ENCODE results near the gene CHTF18.
A peak's percentile ranks its signal among the peaks of the same experiment; 100 is the strongest.

The CHTF18 gene

DNA sequence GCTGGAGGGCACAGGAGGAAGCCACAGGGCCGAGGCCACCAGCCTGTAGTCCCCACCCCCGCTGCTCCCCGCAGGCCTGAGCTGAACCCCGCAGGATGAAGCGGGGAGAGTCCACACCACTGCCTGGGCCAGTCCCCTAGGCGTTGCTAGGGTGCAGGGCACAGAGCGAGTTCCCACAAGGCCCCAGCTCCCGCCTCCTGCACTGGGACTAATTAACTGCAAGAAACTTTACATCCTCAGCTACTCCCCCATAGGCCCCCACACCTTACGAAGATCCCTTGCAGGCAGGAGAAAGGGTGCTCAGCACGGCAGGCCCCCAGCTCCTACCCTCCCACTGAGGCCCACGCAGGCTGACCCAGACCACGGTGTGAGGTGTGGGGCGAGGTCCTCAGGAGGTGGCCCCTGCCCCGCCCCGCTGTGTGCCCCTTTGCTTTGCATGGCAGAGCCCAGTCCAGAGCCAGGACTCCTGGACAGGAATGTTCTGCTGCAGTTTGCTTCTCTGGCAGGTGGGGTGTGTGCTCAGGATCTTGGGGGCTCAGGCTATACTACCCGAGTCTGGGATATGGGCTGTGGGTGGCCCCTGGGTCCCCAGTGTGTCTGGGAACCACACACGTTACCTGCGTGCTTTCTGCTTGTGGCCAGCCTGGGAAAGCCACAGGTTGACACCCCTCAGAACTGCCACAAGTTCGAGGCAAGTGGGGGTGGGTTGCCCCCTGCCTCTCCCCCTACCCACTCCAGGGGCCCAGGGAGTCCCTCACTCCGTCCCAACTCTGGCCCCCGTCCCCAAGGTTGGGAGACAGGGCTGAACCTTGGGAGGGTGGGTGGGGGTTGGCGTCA, 10.9 kb downstream of the CHTF18 start:
- Mint-ChIP-seq H3K36me3 (ENCODE audit: low read depth) (peaks cover 30% of the 10 kb centered on the region), H3K4me3 (no peak overlapping the region), H3K4me1 (ENCODE audit: low read depth) (no peaks in the 10 kb centered on the region), H3K9me3 (no peaks in the 10 kb centered on the region), H3K27ac (no peak overlapping the region), H3K27me3 (peaks cover 14% of the 10 kb centered on the region)
- no peak for DNase-seq

GRCh38 chr16:799948-800833, 11.8 kb downstream of the CHTF18 start, which contains the start of gene GNG13:
GNG13 (minus strand) TSS chr16:800734; CDS start chr16:799077, 1,657 bp downstream.
- no peak for DNase-seq
- Mint-ChIP-seq H3K9me3 (no peaks in the 10 kb centered on the region), H3K27me3 (peaks cover 14% of the 10 kb centered on the region), H3K36me3 (ENCODE audit: low read depth) (peaks cover 32% of the 10 kb centered on the region), H3K27ac (no peak within 1 kb of the TSS), H3K4me1 (ENCODE audit: low read depth) (no peaks in the 10 kb centered on the region), H3K4me3 (no peak within 1 kb of the TSS)

GRCh38 chr16:800834-801511, 12.6 kb downstream of the CHTF18 start:
- no peak for DNase-seq
- Mint-ChIP-seq H3K4me1 (ENCODE audit: low read depth) (peaks cover 2% of the 10 kb centered on the region), H3K4me3 (no peak overlapping the region), H3K27ac (no peak overlapping the region), H3K9me3 (no peaks in the 10 kb centered on the region), H3K36me3 (ENCODE audit: low read depth) (peaks cover 29% of the 10 kb centered on the region), H3K27me3 (peaks cover 14% of the 10 kb centered on the region)

DNA sequence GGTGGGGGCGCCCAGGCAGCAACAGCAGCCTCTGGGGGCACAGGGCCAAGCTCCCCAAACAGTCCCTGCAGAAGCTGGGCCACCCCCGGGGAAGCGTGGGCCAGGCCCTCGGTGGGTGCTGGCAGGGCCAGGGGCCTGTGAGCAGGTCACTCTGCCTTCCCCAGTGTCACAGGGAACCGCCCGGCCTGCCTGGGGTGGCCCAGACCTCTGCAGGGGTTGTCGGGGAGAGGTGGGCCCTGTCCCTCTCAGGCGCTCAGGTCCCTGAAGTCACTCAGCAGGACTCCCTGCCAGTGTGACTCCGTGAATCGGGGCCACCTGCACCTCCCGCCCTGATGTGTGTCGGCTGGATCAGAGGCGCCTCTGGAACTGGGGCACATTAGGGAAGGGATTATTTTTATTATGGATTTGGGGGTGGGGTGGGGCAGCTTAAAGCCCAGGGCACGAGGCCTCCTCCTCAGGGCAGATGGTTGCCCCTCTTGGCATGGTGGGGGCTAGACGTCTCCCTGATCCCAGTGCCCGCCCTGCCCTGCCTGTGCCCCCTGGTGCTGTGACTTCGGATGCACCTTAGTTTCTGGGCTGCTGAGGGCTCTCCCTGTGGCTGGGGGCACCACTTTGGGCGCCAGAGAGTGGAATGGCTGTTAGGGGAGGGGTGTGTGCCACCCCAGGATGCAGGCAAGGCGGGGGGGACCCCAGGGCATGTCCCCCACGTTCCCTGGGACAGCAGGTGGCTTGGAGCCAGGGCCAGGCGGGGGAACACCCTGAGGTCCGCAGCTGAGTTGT, 13.4 kb downstream of the CHTF18 start:
- no peak for DNase-seq
- Mint-ChIP-seq H3K4me3 (no peak overlapping the region), H3K27me3 (peaks cover 14% of the 10 kb centered on the region), H3K9me3 (no peaks in the 10 kb centered on the region), H3K27ac (no peak overlapping the region), H3K36me3 (ENCODE audit: low read depth) (peaks cover 25% of the 10 kb centered on the region), H3K4me1 (ENCODE audit: low read depth) (peaks cover 3% of the 10 kb centered on the region)

DNA sequence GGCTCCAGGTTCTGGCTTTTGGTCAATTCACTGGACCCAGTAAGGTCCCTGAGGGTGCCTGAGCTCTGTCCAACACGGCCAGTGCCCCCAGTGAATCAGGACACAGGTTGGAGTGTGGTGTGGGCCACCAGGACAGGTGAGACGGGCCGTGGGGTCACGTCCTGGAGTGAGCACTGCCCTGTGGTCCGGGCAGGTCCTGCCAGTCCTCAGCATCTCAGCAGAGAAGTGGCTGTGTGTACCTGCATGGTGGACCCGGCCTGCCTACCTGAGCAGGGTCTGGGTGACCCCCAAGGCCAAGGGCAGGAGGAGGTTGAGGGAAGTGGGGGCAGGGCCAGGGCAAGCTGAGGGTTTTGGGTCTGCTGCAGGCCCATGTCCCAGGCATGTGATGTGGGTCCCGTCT, 14.0 kb downstream of the CHTF18 start:
- Mint-ChIP-seq H3K36me3 (ENCODE audit: low read depth) (peaks cover 18% of the 10 kb centered on the region), H3K27ac (no peak overlapping the region), H3K4me3 (no peak overlapping the region), H3K27me3 (peaks cover 14% of the 10 kb centered on the region), H3K9me3 (no peaks in the 10 kb centered on the region), H3K4me1 (ENCODE audit: low read depth) (peaks cover 3% of the 10 kb centered on the region)
- DNase-seq: no peak

DNA sequence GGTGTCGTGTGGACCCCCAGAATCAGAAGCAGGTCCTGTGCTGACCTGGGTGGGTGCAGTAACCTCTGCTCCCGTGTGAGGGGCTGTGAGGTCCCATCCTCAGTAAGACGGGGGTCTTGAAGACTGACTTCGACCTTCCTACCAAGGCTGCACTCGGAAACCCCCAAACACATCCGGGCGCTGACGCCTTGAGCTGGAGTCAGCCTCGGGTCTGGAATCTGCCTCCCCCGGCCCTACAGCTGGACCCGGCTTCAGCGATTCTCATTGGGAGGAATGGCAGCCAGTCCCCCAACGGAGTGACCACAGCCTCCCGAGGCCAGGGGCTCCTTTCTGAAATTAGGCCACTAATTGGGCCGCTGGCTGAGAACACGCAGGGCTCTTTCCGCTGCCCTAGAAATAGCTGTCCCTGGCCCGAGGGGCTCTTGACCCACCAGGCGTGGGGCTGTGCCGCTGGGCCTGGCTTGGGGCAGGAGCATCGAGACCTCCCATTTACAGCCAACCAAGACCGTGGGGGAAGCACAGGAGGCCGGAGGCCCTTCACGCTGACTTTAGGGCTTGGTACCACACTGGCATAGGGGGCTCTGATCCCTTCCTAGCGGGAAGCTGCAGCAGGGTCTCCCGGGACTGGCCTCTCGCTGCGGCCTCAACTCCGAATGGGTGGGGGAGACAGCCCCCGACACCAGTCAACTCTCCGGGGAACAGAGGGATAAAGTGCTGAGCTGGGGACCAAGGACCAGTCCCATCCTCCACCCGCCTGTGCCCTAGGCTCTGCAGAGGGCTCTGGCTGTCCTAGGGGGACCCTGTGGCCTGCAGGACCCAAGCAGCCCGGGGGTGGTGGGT, 14.7 kb downstream of the CHTF18 start:
- Mint-ChIP-seq H3K27ac (no peak overlapping the region), H3K4me1 (ENCODE audit: low read depth) (peaks cover 8% of the 10 kb centered on the region), H3K27me3 (peaks cover 14% of the 10 kb centered on the region), H3K36me3 (ENCODE audit: low read depth) (peaks cover 16% of the 10 kb centered on the region), H3K9me3 (no peaks in the 10 kb centered on the region), H3K4me3 (no peak overlapping the region)
- DNase-seq: no peak

DNA sequence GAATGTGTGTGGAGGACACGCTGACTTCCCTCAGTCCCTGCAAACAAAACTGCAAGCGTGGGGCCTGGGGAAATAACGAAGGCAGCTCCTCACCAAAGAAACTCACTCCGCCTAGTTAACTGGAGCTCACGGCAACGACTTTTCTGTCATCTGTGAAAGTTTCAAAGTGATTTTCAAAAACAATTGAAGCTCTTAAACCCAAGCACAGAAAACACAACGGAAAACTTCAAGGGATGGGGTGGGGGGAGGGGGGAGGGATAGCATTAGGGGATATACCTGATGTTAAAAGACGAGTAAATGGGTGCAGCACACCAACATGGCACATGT, 15.3 kb downstream of the CHTF18 start:
- DNase-seq: no peak
- peaks cover 14% of the 10 kb centered on the region for H3K27me3 Mint-ChIP-seq
- no peak overlapping the region for H3K4me3 Mint-ChIP-seq
- H3K9me3 Mint-ChIP-seq: no peaks in the 10 kb centered on the region
- H3K27ac Mint-ChIP-seq: no peak overlapping the region
- peaks cover 15% of the 10 kb centered on the region for H3K36me3 Mint-ChIP-seq (ENCODE audit: low read depth)
- H3K4me1 Mint-ChIP-seq (ENCODE audit: low read depth): peaks cover 13% of the 10 kb centered on the region

GRCh38 chr16:804193-805048, 16.0 kb downstream of the CHTF18 start:
- peaks cover 14% of the 10 kb centered on the region for H3K27me3 Mint-ChIP-seq
- DNase-seq: no peak
- no peaks in the 10 kb centered on the region for H3K9me3 Mint-ChIP-seq
- peaks cover 16% of the 10 kb centered on the region for H3K4me1 Mint-ChIP-seq (ENCODE audit: low read depth)
- H3K4me3 Mint-ChIP-seq: no peak overlapping the region
- peak overlapping the region; percentile 3 for H3K27ac Mint-ChIP-seq
- peaks cover 15% of the 10 kb centered on the region for H3K36me3 Mint-ChIP-seq (ENCODE audit: low read depth)

- DNase-seq: no peak
- Mint-ChIP-seq H3K4me1 (ENCODE audit: low read depth) (peaks cover 18% of the 10 kb centered on the region), H3K36me3 (ENCODE audit: low read depth) (peaks cover 15% of the 10 kb centered on the region), H3K9me3 (no peaks in the 10 kb centered on the region), H3K27ac (no peak overlapping the region), H3K27me3 (peaks cover 14% of the 10 kb centered on the region), H3K4me3 (peak overlapping the region; percentile 95)
Measured at GRCh38 chr16:805474-805873, 17.1 kb downstream of the CHTF18 start.

DNA sequence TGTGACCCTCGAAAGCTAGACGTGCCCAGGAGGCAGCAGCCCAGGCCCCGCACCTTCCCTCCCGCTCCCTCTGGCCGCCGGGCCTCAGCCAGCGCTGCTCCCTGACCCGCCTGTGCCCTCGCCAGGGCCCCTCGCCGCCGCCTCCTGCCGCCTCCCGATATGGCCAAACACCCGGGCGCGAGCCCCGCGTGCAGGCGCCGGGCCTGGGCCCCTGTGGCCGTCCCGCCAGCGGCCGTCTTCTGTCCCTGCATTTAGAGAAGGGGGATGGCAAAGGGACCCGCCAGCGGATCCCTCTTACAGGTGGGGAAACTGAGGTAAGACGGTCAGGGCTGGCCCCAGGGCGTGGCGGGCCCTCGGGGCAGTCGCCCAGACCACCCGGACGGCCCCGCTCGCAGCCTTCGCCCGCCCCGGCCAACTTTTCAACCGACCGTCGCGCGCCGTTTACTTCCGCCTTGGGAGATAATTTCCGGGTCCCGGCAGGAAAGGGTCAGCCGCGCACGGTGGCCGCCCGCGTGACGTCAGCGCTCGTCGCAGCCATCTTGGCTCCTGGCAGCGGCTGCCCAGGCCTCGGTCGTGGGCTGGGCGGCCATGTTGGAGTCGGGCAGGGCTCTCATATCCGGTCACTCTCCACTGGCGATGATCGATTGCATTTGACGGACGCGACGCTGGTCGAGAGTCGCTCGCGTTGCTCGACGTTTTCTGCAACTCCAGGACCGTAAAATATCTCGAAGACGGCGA, 19.1 kb downstream of the CHTF18 start:
- Mint-ChIP-seq H3K9me3 (no peaks in the 10 kb centered on the region), H3K36me3 (ENCODE audit: low read depth) (peaks cover 15% of the 10 kb centered on the region), H3K27me3 (peaks cover 9% of the 10 kb centered on the region), H3K4me1 (ENCODE audit: low read depth) (peaks cover 18% of the 10 kb centered on the region), H3K27ac (peak overlapping the region; percentile 97), H3K4me3 (peak overlapping the region; percentile 95)
- peak; percentile 90 for DNase-seq

DNA sequence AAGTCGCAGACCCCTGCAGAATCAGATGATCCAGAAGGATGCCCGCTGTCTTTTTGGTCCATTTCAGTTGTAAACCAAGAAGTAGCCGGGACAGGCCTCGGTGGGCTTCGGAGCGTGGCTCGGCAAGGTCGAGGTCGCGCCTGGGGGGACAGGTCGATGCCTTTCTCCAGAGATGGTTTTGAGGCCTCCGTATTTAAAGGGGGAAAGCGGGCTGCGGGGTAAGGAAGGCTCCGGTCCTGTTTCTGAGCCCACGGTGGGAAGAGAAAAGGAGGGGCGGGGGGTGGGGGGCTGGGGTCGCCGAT, 19.6 kb downstream of the CHTF18 start:
- Mint-ChIP-seq H3K4me3 (peak overlapping the region; percentile 95), H3K4me1 (ENCODE audit: low read depth) (peaks cover 18% of the 10 kb centered on the region), H3K27me3 (peaks cover 12% of the 10 kb centered on the region), H3K36me3 (ENCODE audit: low read depth) (peaks cover 15% of the 10 kb centered on the region), H3K27ac (peak overlapping the region; percentile 97), H3K9me3 (no peaks in the 10 kb centered on the region)
- DNase-seq: no peak

- H3K27me3 Mint-ChIP-seq: peaks cover 37% of the 10 kb centered on the region
- H3K4me3 Mint-ChIP-seq: no peak overlapping the region
- no peaks in the 10 kb centered on the region for H3K9me3 Mint-ChIP-seq
- H3K4me1 Mint-ChIP-seq (ENCODE audit: low read depth): peaks cover 13% of the 10 kb centered on the region
- DNase-seq: peak; percentile 79
- H3K27ac Mint-ChIP-seq: no peak overlapping the region
- H3K36me3 Mint-ChIP-seq (ENCODE audit: low read depth): no peaks in the 10 kb centered on the region
Measured at GRCh38 chr16:813204-813915, 24.9 kb downstream of the CHTF18 start.

Data from activated T-cell treated with anti-CD3 and anti-CD28 coated beads, Interleukin-2, amount 50 U/mL, for 24 hours (primary cell).